ENCODE measurements around the gene SEPTIN10.
"Not testable (repeated sequence)": the region's sequence is repeated elsewhere in the genome, so short reads cannot be mapped to it uniquely, and the experiment has no call there.

SEPTIN10 gene

DNA sequence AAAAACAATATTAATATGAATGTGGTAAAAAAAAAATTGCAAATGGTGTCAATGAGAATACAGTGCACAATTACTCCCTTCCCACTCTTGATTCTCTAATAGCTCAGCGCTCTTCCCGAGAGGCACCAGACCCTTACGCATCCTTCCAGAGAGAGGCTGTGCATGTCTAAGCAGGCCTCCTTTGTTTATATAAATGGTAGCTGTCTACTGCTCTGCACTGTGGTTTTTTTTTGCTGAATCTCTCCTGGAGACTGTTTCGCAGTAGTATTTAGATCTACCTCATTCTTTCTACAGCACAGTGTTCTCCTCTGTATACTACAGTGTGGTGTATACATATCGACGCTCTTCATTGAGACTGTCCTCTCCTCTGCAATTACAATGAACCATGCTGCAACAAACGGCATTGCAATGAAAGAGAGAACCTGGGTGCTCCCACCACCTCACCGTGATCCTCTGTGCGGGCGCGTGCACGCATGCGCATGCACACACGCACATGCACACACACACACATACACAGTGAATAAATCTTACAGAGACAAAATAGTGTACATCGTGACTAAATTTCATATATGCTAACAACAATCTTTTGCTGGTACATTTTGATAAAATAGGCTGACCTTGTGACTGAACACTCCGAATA lies 19.4 kb downstream of the SEPTIN10 start:
- ChIA-PET CTCF (no interaction called here), POLR2A (interaction anchor here (1.6 kb wide), 1 partner anchor 20 kb away, joined by 7 read pairs; the partner anchor contains the start of genes SEPTIN10 and SOWAHC)
- TF ChIP-seq NFRKB (IDR thresholded peaks at IDR 0.05) (no peak), FOXK2 (IDR thresholded peaks at IDR 0.05) (no peak), SUZ12 (IDR thresholded peaks at IDR 0.05) (no peak), LEF1 (IDR thresholded peaks at IDR 0.05; ENCODE audit: borderline replicate concordance) (no peak), ZNF384 (IDR thresholded peaks at IDR 0.05) (no peak), CTBP1 (IDR thresholded peaks at IDR 0.05; ENCODE audit: borderline replicate concordance) (no peak), TARDBP (IDR thresholded peaks at IDR 0.05) (no peak), FOXA1 (IDR thresholded peaks at IDR 0.05) (no peak)
- TF ChIP-seq, protein P1, sequence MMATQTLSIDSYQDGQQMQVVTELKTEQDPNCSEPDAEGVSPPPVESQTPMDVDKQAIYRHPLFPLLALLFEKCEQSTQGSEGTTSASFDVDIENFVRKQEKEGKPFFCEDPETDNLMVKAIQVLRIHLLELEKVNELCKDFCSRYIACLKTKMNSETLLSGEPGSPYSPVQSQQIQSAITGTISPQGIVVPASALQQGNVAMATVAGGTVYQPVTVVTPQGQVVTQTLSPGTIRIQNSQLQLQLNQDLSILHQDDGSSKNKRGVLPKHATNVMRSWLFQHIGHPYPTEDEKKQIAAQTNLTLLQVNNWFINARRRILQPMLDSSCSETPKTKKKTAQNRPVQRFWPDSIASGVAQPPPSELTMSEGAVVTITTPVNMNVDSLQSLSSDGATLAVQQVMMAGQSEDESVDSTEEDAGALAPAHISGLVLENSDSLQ (IDR thresholded peaks at IDR 0.05), result no peak
- no peak for DNase-seq (ENCODE audit: extremely low spot score)

DNA sequence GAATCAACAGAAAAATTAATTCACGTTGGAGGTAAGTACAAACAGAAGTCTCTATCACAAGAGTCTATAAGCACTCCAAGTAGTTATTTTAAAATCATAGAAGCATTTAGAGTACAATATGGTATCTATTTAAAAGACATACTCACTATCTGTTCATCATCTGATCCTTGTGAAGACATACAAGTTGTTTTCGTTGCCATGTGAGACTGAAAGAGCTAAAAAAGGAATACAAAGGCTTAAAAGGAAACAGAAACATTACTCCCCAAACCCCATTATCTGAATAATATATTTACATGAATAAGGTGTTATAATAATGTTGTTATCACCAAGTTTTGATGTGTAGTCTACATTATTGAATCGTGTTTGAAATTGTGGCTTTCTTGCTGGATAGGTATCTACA lies 20.9 kb downstream of the SEPTIN10 start:
- ChIA-PET POLR2A (no interaction called here), CTCF (no interaction called here)
- TF ChIP-seq ZNF384 (IDR thresholded peaks at IDR 0.05) (no peak), FOXA1 (IDR thresholded peaks at IDR 0.05) (no peak), LEF1 (IDR thresholded peaks at IDR 0.05; ENCODE audit: borderline replicate concordance) (no peak), CTBP1 (IDR thresholded peaks at IDR 0.05; ENCODE audit: borderline replicate concordance) (no peak), FOXK2 (IDR thresholded peaks at IDR 0.05) (no peak), NFRKB (IDR thresholded peaks at IDR 0.05) (no peak), SP1 (IDR thresholded peaks at IDR 0.05) (no peak)
- no peak for DNase-seq (ENCODE audit: extremely low spot score)

DNA sequence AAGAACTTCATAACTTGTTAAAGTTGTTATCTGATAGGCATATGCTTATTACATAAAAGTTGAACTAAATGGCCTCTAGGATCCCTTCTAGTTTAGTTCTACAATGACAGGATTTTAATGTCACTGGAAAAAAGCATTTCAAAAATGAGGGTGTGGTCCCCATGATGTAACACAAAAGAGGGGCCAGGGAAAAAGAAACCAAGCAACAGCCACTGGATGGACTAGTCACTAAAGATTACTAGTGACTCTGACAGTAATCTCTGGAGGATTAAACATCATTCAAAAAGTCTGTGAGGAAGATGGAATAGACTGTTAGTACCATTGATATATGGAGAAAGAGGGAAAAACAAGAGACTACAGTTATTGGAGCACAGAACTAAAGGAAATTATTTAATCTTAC lies 22.6 kb downstream of the SEPTIN10 start:
- CTCF ChIA-PET, result no interaction called here
- POLR2A ChIA-PET, result no interaction called here
- DNase-seq (ENCODE audit: extremely low spot score), result no peak
- TF ChIP-seq FOXM1 (IDR thresholded peaks at IDR 0.05; ENCODE audit: borderline replicate concordance), result no peak
- TF ChIP-seq SP1 (IDR thresholded peaks at IDR 0.05), result no peak
- no peak for TF ChIP-seq ZNF384 (IDR thresholded peaks at IDR 0.05)
- no peak for TF ChIP-seq FOXK2 (IDR thresholded peaks at IDR 0.05)
- no peak for TF ChIP-seq BHLHE40 (IDR thresholded peaks at IDR 0.05; ENCODE audit: borderline replicate concordance)

- ChIA-PET CTCF (no interaction called here), POLR2A (no interaction called here)
- no peak for TF ChIP-seq FOXA1 (IDR thresholded peaks at IDR 0.05)
- TF ChIP-seq, protein P1 (IDR thresholded peaks at IDR 0.05), result no peak
- no peak for TF ChIP-seq FOXM1 (IDR thresholded peaks at IDR 0.05; ENCODE audit: borderline replicate concordance)
- no peak for TF ChIP-seq HDGF (IDR thresholded peaks at IDR 0.05; ENCODE audit: borderline replicate concordance)
- no peak for TF ChIP-seq FOXK2 (IDR thresholded peaks at IDR 0.05)
- no peak for TF ChIP-seq BHLHE40 (IDR thresholded peaks at IDR 0.05; ENCODE audit: borderline replicate concordance)
- no peak for DNase-seq (ENCODE audit: extremely low spot score)
Observed at GRCh38 chr2:109586687-109587086, 27.1 kb downstream of the SEPTIN10 start.

DNA sequence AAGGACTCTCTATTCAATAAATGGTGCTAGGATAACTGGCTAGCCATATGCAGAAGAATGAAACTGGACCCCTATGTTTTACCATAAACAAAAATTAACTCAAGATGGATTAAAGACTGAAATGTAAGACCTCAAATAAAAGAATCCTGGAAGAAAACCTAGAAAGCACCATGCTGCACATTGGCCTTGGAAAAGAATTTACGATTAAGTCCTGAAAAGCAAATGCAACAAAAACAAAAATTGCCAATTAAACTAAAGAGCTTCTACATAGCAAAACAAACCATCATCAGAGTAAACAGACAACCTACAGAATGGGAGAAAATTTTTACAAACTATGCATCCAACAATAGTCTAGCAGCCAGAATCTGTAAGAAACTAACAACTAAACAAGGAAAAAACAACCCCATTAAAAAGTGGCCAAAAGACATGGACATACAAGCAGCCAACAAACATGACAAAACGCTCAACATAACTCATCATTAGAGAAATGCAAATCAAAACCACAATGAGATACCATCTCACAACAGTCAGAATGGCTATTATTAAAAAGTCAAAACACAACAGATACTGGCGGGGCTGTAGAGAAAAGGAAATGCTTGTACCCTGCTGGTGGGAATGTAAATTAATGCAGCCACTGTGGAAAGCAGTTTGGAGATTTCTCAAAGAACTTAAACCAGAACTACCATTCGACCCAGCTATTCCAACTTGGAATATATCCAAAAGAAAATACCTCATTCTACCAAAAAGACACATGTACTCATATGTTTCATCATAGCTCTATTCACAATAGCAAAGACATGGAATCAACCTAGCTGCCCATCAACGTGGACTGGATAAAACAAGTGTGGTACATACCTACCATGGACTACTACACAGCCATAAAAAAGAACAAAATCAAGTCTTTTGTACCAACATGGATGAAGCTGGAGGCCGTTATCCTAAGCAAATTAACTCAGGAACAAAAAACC lies 30.6 kb downstream of the SEPTIN10 start:
- TF ChIP-seq BHLHE40 (IDR thresholded peaks at IDR 0.05; ENCODE audit: borderline replicate concordance) (no peak), NFRKB (IDR thresholded peaks at IDR 0.05) (no peak), CTBP1 (IDR thresholded peaks at IDR 0.05; ENCODE audit: borderline replicate concordance) (no peak), SUZ12 (IDR thresholded peaks at IDR 0.05) (no peak), FOXA1 (IDR thresholded peaks at IDR 0.05) (no peak), FOXM1 (IDR thresholded peaks at IDR 0.05; ENCODE audit: borderline replicate concordance) (no peak), SP1 (IDR thresholded peaks at IDR 0.05) (no peak), ARNT (IDR thresholded peaks at IDR 0.05) (no peak), ZNF384 (IDR thresholded peaks at IDR 0.05) (no peak), L3MBTL2 (conservative IDR thresholded peaks at IDR 0.05) (no peak), ELF4 (IDR thresholded peaks at IDR 0.05) (no peak), TARDBP (IDR thresholded peaks at IDR 0.05) (no peak), HDGF (IDR thresholded peaks at IDR 0.05; ENCODE audit: borderline replicate concordance) (no peak), FOXK2 (IDR thresholded peaks at IDR 0.05) (no peak), LEF1 (IDR thresholded peaks at IDR 0.05; ENCODE audit: borderline replicate concordance) (no peak)
- TF ChIP-seq, protein P1 (IDR thresholded peaks at IDR 0.05), result no peak
- POLR2A ChIA-PET, result no interaction called here
- CTCF ChIA-PET, result interaction anchor here (0.7 kb wide), 1 partner anchor 40 kb away, joined by 7 read pairs; no protein-coding TSS in a partner anchor
- no peak for DNase-seq (ENCODE audit: extremely low spot score)

DNA sequence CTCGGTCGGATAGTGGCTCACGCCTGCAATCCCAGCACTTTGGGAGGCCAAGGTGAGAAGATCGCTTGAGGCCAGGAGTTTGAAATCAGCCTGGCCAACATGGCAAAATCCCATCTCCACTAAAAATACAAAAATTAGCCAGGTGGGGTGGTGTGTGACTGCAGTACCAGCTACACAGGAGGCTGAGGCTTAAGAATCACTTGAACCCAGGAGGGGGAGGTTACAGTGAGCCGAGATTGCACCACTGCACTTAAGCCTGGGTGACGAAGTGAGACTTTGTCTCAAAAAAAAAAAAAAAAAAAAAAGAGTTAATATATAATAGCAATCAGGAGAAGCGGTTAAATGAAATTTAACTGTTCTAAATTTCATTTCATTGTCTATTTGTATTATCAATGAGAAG lies 36.1 kb downstream of the SEPTIN10 start:
- DNase-seq (ENCODE audit: extremely low spot score); POLR2A ChIA-PET; CTCF ChIA-PET: not testable (repeated sequence)

Data from HEK293T (cell line).